HG03460 (cell line): ENCODE measurements around the gene SUSD1.
A peak's percentile ranks its signal among the peaks of the same experiment; 100 is the strongest.
"Not testable (repeated sequence)": the region's sequence is repeated elsewhere in the genome, so short reads cannot be mapped to it uniquely, and the experiment has no call there.

Experiments used
- ATAC-seq: cut with Tn5 transposase; IDR thresholded peaks from one replicate; pipeline ENCODE4 v1.9.1; 2021; ENCODE audit not compliant: unreplicated experiment

SUSD1 gene

DNA sequence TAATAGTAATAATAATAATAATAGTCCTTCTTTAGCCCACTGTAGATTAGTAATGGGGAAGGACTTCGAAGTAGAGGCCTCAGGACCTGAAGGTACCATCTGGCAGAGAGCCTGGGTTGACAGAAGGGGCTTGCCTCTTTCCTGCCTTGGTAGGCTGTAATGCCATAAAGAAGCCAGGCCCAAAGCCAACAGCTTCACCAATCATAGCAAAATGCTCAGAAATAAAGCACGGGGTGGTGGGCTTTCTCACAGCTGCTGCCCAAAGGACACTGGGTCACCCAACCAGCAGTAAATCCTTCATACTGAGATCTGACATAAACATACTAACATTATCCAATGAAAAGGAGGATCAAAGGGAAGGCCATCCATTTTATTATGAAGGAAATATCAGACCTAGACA is 70.7 kb downstream of the SUSD1 start:
- ATAC-seq = no peak

DNA sequence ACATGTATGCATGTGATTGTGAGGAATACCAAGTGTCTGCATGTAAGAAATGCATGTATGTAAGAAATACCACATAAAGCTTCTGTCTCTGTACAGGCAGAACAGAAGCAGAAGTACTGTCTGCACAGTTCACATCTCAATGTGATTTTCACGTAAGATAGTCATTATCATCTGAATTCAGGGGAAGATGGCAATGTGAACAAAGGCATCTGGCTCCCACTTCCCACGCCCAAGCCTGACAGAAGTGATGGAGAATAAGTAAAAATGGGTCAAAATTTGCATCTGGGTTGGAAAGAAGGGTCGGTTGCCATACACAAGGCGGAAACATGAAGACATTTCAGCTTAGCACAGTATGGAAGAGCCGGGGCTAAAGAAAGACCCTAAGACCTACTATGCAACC is 71.7 kb downstream of the SUSD1 start:
- no peak for ATAC-seq

DNA sequence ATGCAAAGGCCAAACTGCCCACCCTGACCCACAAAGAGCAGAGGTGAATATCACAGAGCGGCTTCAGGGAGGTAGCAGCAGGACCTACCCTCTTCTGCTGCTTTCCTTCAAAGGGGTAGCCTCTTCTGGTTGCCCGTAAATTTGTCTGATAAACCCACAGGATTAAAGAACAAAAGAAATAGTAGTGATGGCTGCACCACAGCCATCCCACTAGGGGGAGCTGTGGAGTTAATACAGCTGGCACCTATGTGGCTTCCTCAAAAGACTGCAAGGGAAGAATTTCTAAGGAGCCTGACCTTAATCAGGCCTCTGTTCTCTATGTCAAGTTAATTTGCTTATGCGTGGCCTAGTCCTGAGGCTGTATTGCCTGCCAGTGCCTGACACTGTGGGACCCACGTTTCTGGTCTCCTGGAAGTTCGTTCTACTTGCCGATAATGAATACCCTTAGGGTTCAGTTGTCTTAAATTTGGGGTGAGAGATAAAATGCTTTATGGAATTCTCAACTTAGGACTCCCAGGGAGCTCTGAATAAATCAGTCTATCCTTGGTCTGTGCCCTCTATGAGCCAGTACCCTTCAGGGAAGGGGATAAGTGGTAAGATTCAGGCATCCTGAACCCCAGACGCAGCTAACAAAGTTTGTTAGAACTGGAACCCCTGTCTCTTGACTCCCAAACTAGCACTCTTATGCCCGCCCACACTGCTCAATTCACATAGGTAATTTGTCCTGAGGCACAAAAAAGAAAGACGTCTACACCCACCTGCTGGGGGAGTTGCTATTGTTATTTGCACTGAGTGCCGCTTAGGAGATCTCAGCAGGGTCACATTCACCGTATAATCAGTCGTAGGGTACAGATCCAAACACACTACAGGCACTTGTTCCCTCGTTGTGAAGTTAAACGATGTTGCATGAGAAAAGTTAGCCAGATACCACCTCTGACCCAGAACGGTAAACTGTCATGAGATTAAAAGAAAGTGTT is 77.1 kb downstream of the SUSD1 start:
- ATAC-seq = no peak

DNA sequence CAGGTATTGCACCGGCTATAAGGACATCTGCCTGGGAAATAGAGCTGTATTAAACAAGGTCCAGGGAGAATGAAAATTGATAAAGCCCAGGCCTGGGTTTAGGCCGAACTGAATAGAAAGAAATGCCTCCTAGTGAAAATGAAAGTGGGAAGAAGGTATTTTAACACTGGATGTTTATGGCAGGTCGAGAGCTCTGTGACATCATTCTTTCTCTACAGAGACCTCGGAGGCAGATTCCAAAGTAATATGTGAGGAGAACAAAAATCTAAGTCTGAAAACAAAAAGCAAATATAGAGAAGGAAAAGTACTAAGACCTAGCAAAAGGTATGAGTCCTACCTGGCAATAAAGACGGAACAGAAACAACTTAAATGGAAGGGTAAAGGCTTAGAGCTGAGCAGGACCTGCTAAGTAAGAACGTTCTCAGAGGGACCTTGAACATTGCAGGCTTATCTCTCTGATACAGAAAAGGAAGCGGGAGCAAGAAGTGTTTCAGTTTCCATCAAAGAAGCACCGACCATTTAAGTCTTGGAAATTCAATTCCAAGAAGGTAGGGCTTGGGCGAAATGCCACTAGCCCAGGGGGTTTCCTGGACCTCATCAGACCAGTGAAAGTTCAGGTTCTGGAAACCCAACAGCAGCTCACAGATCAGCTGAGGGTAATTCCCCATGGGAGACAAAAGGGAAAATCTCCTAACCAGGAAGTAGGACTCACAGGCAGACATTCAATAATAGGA is 80.0 kb downstream of the SUSD1 start:
- no peak for ATAC-seq

DNA sequence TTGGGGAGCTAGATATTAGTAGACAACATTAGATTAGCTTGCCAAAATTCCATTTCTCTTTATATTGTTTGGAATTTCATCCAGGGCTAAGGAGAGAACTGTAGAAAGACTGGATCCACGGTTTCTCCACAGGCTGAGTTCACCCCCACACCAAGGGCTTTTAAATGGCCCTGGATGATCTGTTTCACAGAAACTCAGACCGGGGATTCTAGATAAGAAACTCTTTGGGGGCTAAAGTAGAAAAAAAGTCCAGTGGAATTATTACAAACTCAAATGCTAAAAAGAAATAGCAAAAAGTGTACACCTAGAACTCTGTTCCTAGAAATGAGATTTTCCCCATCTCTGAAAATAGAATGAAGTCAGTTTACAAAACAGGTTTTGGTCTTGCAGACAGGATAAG is 80.9 kb downstream of the SUSD1 start:
- ATAC-seq = no peak

DNA sequence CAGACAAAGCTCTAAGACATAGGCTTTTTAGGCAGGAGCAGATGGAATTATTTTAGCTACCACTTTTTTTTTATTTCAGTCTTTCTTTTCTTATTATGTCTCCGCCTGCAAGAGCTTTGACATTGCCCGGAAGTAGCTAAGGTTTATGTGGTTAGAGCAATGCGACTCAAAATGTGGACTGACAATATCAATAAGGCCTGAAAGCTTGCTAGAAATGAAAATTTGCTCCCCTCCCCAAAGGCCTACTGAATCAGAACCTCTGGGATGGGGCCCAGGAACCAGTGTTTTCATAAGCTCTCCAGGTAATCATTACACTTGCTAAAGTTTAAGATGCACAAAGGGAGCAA is 81.3 kb downstream of the SUSD1 start:
- ATAC-seq = no peak

DNA sequence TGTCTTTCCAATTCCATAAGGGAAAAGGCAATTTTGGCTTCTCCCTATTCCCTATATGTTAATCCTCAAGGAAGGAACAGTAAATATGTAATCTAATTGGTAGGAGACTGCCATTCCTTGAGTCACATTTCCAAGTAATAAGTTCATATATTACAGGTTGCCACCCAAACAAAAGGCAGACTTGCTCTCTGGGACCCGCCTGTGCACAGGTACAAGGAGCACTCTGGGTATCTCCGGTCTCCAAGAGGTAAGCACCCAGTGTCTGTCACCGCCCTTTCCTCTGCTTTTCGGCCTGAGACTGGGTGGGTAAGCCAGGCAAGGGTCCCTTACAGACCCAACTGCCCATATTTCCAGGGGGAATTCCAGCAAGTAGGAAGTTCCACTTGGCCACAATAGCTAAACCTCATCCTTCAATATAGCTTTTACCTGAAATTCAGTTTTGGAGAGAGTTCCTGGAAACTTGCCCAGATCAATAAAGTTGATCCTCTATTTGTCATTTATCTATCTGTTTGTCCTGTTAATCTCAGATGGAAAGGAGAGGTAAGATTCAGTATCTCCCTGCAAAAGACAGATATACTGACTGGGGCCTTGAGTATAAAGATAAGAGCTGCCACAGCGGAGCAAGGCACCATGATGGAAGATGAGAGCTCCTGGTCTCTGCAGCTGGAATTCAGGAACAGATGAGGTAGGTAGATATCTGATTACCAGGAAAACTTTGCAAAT is 81.8 kb downstream of the SUSD1 start:
- no peak for ATAC-seq

DNA sequence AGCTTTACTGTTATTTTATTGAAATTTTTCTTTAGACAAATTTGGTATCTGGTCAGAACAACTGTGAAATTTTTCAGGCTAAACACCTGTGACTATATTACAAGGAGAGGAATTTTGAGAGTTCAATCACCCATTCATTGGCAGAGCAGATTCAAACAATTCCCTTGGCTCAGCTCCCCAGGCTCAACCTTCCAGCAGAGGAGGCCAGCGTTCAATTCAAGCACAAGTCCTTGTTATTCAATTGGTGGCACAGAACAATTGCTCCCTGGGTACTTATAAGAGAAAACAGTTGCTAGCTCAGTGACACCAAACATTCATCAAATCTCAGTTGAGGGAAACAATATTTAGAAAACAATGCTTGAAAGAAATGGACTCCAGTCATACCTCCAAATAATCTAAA is 83.3 kb downstream of the SUSD1 start:
- ATAC-seq = no peak

DNA sequence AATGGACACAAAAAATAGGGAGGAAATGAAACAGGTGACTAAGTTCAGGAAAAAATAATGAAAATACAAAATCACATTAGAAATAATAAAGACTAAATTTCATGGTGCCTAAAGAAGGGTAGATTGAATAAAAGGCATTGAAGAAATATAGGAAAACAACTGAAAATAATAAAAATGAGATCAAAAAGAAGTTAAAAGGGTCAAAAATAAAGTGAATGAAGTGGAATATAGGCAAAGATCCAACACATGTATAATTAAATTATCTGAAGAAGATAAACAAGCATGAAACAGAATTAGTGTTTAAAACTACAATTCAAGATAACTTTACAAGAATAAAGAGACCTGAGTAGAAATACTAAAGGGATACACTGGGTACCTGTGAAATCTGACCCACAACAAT is 87.6 kb downstream of the SUSD1 start:
- no peak for ATAC-seq

DNA sequence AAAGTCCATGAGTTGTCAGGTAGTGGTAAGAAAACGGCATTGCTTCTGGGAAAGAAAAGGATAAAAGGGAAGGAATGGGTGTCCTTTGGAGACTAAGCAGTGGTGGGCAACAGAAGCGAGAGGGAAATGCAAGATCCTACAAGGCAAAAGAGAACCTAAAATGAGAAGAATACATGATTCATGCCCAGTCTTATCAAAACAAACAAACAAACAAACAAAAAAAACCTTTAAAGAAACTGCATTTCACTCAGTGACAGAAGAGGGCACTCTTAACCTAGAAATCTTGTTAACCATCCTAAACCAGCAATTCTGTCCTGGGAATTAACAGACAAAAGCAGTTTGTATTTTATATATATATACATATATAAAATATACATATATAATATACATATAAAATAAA is 88.5 kb downstream of the SUSD1 start:
- ATAC-seq = no peak

DNA sequence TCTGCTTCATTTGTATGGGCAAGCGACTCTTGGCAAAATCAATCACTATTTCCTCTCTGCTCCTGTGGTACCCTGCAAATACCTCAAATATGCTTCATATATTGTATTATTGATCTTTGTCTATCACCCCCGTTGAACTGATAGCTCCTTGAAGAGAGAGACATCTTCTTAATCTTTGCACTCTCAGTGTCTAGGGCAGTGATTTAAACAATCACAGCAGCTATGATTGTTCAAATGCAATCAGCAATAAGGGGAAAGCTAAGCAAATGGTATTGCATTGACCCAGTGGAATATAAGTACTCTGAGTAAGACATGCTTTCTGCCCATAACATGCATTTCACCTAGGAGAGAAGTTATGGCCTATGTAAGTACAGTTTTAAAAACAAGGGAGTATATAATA is 90.2 kb downstream of the SUSD1 start:
- ATAC-seq = no peak

DNA sequence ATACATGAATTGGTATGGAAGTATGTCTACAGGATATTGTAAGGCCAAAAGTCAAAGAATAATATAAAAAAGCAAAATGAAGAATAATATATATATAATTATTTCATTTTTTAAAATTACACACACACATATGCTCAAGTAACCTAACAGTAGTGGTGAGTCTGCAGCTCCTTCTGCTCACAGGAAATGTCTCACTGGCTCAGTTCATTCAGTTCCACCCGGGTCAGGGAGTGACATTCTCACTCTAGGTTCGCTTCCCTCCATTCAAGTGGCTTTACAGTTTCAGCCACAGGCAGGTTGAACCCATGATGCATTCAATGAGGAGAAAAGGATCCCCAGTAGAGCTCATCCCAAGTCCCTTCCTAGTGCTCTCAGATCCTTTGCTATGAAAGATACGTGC is 90.8 kb downstream of the SUSD1 start:
- no peak for ATAC-seq

DNA sequence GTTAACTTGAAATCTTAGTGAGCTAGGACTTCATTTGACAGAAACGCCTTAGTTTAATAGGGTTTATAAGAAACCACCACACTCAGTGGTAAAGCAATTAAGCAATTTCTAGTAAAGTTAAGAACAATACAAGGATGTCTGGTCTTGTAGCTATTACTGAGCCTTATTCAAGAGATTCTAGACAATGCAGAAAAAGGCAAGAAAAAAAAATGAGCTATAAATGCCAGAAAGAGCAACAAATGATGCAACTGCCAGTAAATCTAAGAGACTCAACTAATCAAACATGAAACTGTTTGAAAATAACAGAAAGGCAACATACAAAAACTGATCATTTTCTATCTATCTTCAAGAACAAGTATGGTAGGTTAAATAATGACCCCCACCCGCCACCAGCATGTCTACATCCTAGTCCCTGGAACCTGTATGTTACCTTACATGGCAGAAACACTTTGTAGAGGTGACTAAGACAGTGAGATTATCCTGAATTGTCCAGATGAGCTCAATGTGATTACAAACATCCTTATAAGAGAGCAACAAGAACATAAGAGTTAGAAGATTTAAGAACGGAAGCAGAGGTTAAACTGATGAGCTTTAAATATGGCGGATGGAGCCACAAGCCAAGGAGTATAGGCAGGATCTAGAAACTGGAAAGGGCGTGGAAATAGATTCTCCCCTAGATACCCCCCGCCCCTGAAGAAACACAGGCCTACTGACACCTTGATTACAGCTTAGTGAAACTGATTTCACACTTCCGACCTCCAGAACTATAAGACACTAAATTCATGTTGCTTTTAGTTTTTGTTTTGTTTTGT is 93.0 kb downstream of the SUSD1 start:
- no peak for ATAC-seq

DNA sequence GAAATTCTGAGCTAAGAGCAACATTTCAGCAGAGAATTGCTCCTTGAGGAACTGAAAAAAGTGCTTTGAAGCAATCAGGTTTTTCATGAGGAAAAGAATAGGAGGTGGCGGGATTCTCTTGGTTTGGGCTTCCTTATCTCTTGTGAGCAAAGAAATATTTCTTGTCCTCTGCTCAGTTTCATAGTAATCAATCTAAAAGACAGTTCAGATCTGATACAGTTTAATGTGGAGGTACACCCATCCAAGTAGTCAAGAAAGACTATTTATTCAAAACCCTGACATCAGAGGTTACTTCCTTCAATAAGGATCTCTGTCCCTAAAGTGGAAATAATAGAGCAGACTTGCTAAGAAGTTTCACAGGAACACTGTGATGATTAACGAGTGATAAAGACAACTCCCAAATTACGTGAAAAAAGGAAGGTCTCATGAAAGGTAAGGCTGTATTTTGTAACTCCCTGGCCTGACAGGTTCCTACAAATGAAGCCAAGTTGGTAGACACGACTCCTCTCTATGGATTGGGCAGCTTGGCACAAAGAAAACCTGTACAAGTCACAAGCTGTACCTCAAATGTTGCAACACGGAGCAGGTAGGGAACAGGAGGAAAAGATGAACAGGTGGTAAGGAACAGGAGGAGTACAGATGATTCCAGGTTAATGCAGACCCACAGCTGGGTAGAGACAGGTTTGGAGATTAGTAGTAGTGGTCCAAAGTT is 94.1 kb downstream of the SUSD1 start:
- ATAC-seq = no peak

DNA sequence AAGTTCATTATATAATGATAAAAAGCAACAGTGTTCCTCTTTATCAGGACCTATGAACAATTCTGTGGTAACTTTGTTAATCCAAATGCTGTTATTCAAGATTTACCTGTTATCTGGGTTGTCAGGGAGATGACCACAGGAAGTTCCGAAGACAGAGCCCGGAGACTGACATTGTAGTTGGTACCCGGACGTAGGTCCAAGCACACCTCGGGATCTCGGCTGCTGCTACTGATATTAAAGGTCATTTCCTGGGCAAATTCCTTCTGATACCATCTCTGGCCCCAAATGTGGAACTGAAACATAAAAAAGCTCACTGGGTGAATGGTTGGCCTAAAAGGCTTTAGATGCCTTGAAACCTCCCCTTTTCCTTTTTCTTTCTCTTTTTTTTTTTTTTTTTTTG is 96.7 kb downstream of the SUSD1 start:
- peak; percentile 70 for ATAC-seq

DNA sequence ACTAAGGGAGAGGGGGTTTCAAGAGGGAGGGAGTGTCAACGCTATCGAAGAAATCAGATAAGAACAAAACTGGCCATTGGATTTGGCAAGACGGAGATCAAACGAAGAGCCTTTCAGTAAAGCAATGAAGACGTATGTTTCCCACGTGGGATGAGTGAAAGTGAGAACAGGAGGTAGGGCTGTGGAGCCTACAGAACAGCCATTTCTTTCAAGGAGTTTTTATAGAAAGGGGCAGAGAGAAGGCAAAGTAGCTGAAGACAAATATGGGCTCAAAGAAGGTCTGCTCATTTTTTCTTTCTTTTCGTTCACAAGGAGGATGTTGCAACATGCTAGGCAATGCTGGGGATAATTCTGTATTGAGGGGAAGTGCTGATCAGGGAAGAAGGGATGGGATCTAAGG is 98.3 kb downstream of the SUSD1 start:
- no peak for ATAC-seq

DNA sequence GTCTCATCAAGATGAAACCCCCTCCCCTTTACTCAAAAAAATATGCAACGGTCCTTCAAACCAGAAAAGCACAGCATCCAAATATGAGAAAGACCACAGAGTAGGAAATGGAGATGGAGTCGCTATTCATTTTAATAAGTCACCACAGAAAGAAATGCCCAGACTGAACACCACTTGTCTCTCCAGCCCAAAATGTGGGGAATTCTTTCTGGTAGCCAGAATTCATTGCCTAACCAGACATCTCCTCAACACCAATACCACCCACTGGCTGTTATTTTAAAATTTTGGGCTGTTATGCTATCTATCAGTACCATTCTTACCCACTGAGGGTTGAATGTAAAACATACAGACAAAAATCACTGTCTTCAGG is 100.1 kb downstream of the SUSD1 start:
- ATAC-seq = no peak

DNA sequence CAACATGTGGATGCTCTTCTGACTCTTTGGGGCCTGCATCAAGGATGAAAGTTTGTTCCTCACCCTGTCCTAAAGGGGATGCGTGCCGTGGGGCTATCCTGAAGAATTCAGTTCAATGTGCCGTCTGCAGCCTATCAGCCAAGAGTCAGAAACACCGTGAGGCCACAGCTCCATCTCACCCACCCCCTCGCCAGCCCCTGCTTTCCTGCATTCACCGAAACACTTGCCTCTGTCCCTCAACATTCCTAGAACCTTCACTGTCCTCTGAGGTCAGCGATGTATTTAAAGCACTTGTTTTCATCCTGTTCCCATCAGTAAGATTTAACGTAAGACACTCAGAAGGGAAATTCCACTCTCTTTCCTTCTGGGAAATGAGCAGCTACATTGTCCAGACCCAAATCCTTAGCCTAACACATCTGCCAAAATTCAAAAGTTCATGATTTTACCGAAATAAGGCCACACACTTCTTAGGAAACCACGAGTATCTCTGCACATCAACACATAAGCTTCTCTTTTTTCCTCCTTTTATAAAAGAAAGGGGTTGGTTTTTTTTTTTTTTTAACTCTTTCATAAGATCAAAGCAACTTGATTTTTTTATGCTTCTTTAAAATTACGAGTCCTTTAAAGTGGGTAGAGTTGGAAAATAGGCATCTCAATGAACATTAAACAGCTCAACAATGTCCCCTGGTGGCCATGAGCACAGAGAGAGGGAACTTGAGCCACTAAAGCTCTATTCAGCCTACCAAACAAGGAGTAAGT is 100.7 kb downstream of the SUSD1 start:
- no peak for ATAC-seq

DNA sequence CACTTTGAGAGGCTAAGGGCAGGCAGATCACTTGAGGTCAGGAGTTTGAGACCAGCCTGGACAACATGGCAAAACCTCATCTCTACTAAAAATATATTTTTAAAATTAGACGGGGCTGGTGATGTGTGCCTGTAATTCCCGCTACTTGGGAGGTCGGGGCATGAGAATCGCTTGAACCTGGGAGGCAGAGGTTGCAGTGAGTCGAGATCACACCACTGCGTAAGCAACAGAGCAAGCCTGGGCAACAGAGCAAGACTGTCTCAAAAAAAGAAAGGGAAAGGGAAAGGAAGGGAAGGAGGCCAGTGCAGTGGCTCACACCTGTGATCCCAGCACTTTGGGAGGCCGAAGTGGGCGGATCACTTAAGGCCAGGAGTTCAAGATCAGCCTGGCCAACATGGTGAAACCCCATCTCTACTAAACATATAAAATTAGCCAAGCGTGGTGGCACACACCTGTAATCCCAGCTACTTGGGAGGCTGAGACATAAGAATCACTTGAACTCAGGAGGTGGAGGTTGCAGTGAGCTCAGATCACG is 101.4 kb downstream of the SUSD1 start:
- ATAC-seq = not testable (repeated sequence)
